Measurements from ENCODE around the gene EIF2S1.
"Not testable (repeated sequence)": the region's sequence is repeated elsewhere in the genome, so short reads cannot be mapped to it uniquely, and the experiment has no call there.

Gene EIF2S1

DNA sequence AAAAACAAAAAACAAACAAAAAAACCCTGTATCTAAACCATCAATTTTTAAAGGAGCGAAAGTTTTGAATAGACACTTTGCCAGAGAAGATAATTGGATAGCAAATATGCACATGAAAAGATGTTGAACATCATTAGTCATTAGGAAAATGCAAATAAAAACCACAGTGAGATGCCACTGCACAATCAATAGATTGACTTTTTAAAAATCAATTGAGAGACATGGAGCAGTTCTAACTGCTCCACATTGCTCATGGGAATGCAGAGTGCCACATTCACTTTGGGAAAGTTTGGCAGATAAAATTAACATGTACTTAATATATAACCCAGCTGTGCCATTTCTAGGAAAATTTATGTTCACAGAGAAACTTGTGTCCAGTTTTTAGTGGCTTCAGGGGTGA is 12.7 kb downstream of the EIF2S1 start:
- DNase-seq = no peak

DNA sequence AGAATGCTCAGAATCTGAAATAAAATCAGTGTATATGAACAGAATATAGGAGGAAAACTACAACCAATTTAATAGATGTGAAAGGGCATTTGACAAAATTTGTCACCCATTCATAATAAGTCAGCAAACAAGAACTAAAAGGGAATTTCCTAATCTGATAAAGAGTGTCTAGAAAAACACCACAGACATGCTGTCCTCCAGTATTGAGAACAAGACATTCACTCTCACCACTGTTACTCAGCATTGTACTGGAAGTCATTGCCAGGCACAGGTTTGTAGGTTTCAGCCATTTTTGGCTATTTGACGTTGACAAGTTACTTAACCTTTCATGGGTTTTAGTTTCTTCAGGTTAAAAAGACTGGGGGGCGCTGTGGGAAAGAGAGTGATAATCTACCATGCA is 13.2 kb downstream of the EIF2S1 start:
- DNase-seq = no peak

DNA sequence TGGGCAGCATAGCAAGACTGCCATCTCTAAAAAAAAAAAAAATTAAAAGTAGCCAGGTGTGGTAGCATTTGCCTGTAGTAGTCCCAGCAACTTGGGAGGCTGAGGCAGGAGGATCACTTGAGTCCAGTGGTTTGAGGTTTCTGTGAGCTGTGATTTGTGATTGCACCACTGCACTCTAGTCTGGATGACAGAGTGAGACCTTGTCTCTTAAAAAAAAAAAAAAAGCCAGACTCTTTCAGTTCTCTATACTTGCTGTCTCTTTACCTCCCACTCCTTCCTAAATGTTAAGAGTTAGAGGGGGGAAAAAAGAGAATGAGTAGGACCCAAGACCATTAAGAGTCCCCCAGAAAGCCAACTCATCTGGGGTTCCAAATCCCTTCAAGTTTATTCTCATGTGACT is 17.8 kb downstream of the EIF2S1 start:
- DNase-seq = no peak

DNA sequence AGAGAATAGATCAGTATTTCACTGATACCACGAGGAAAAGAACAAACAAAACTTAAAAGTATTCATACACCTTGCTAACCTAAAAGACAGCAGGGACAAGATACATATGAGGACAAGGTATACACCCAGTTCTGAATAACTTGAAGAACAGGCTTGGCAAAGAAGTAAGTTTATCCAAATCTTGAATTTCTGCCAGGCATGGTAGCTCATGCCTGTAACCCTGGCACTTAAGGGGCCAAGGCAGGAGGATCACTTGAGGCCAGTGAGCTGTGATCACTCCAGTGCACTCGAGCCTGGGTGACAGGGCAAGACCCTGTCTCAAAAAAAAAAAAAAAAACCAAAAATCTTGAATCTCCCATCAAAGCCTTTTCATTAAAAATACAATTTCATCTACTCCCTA is 25.0 kb downstream of the EIF2S1 start:
- no peak for DNase-seq

DNA sequence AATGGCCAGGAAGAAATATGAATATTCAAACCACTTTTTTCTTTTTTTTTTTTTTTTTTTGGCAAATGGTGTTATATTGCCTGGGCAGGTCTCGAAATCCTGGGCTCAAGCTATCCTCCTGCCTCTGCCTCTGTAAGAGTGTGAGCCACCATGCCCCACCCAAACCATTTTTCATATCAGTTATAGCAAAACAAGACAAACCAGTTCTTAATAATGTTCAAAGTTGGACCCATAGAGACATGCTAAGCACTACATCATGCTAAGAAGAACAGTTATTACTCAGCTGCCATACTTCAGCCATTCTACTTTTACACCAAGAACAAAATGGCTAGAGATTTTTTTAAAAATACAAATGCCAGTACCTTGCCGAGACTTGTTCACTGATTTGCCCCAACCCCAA is 25.5 kb downstream of the EIF2S1 start:
- no peak for DNase-seq

DNA sequence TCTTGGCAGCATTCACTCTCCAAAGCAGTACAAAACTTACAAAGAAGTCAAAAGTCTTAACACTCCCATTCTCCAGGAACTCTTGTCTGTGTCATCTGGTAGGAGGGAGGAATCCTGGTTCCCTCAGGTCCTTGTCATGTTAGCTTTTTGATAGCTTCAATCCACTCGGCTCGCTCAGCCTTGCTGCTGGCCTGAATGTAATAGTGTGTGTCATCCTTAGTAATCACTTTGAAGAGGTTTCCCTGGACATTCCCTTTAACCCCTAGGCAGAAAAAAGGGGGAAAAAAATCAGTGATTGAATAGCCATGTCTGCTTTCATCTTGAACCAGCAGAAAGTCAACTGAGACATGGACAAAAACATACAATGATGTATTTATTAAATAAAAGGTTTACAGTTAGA is 27.1 kb downstream of the EIF2S1 start:
- DNase-seq = no peak

DNA sequence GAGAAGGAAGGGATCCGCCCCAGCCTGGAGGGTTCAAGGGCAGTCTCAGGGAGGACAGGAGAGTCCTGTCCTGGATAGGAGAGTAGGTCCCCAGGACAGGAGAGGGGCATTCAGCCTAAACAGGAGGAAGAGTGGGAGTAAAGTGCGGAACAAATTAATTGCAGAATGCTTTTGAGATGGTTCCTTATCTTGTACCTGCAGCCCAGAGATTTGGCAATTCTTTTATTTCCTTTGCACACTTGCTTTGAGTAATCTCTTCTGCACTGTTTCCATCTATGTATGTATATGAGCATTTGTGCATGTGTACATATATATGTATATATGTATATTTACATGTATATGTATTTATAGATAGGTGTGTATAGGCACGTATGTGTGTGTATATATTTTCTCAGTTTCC is 29.1 kb downstream of the EIF2S1 start:
- no peak for DNase-seq

DNA sequence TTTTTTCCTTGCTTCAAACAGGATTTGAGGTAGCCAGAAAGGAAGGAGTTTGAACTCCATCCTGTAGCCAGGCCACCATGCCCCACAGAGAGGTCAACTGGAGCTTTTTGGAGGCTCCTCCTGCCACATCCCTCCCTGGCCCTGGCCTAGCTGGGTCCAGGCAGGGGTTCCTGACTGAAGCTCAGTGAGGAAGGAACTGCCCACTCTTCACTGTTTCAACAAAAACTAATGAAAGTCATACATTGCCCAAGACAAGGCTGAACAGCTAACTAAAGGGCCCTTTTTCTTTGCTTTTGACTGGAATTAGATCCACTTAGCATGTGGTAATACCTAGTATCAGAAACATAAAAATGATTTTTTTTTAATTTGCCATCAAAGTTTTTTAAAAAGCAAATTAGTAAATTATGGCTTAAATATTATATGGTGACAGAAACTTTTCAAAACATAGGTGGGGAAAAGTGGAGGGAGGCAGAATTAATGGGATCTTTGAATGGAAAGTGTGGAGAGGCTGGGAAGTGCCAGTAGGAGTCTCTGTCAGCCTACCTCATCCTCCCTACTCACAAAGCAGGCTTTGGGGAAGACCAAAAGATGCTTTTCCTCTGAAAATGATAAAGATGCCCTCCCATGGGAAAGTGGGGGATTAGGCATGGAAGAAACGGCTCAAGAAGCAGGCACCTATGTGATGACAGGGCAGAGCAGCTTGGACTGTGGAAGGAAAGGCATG is 29.8 kb downstream of the EIF2S1 start:
- no peak for DNase-seq

DNA sequence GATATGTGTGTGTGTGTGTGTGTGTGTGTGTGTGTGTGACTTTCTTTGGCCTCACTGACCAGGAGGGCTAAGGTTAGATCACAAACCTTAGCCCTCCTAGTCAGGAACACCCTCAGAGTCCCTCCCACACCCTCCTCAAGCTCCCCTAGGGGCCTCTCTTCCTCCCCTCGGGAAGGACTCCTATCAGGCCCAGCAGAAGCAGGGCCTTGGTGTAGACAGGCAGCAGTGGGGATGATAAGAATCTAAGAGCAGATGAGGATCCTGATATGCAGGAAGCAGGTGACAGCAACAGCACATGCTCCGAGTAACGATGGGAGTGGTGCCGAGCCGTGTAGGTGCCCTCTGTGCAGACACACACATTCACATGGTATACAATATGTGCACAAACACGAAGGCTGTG is 31.1 kb downstream of the EIF2S1 start:
- no peak for DNase-seq

DNA sequence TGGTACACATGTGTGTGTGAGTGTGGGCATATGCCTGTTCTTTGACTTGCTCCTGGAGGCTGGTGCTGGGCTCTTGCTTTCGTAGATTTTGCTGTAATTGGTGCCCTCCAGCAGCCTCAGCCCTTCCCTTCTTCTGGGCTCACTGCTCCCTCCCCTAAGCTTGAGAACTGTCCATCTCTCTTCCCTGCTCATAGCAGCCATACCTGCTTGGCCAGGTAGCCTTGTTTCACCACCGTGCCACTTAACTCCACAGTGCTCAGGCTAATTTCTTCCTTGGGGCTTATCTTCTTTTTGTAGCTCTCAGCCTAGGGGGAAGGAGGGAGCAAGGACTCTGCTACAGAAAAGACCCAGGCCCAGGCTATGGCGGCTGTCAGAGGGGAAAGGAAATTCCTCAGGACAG is 32.0 kb downstream of the EIF2S1 start:
- no peak for DNase-seq

DNA sequence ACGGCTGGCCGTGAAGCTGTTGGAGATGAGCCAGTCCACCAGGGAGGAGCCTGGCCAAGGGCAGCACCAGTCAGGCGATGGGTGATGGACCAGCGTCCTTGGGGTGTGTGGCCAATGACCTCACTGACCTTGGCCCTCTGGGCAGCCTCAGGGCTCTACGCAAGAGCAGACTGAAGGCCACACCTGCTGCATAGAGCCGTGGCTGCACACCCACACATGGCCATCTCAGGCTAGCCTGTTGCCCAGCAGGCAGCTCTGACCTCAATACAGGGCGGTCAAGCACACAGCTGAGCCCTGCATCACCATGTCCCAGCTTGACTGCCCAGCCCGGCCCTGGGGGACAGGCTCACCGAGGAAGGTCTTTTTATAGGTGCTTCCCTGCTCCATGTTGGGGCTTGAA is 32.7 kb downstream of the EIF2S1 start:
- no peak for DNase-seq

DNA sequence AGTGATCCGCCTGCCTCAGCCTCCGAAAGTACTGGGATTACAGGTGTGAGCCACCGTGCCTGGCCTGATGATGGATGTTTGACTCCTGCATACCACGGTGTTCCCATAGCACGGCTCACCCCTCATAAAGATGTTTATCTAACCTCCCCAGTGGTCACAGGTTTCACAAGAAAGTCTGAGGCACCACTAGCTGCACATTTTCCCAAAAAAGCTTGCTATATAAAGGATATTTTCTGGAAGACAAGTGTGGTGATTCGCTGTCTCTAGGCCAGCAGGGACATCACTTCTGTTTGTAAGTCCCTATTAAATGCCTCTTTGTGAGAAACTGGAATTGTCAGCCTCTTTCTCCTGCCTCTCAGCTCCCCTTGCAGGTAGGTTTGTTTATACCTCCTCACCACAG is 33.6 kb downstream of the EIF2S1 start:
- DNase-seq = no peak

DNA sequence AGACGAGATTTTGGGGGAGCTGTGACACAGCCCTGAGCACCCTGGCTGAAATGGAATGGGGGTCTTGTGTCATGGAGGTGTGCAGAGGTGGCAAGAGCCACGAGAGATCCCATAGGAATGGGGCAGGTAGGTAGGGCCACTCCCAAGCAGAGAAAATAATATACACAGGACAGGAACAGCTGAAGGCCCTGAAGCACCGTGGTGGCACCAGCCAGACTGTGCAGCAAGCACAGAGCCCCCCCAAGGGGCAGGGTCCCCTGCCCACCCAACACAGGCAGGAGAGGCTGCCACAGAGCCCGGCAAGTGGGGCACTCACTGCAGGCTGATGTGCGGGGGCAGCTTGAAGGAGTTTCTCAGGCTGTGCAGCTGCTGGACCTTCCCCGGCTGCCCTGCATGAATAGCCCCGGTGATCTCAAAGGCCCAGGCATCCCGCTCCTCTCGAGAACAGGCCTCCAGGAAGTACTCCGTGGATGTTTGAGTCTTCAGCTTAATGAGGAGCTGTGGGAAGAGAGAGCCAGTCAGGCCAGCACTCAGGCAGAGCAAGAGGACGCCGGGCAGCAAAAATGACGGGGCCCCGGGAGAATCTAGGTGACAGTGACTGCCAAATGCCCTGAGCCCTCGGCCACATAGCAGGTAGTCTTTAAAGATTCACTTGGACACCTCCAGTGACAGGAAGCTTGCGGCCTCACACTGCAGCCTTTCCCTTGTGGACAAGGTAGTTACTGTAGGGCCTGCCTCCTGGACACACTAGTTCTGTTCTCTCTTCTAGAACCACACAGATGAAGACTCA is 35.2 kb downstream of the EIF2S1 start:
- DNase-seq = no peak

DNA sequence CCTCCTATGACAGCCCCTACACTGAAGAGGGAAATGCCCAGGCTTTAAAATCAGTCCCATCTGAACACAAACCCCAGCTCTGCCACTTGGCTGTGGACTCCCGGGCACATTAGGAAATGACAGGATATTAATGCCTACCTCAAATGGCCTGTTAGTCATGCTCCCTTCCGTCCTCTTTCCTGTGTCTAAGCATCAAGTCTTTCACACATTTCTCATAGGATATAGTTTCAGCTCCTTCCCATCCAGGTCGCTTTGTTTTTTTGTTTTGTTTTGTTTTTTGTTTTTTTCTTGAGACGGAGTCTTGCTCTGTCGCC is 35.7 kb downstream of the EIF2S1 start:
- no peak for DNase-seq

DNA sequence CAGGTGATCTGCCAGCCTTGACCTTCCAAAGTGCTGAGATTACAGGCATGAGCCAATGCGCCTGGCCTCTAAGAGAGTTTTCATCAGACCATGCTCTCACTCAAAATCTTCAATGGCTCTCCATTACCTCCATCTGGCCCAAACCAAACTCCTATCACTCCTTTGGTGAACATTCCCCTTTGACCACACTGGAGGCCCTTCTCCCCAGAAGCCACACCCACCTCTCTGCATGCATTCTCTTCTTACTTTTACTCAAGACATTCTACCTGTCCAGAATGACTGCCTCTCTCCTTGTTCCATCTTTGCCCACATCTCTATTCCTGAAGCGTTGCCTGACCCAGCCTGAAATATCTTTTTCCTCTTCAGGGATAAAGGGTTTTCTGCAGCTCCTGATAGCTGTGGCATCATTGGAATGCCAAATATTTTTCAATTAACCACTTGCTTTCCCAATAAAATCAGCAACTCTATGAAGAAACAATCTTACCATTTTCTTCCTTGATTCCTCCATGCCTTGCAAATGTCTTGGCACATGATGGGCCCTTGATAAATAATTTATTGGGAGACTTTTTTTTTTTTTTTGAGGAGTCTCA is 36.3 kb downstream of the EIF2S1 start:
- no peak for DNase-seq

DNA sequence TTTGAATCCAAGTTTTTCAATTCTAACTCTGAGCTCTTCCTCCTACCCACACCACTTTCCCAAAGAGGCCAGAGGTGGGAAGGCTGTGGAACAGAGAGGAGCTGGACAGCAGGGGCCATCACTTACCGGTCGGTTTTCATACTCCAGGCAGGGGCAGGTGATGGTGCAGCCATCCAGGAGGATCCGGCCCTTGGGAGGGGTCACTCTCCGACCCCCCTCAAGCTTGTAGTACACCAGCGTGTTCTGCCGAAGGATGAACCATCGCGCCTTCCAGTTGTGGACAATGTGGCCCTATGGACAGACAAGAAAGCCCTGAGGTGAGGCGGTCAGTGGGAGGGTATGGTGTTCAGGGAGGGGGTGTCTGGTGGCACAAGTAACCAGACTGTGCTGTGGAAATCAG is 37.4 kb downstream of the EIF2S1 start:
- no peak for DNase-seq

DNA sequence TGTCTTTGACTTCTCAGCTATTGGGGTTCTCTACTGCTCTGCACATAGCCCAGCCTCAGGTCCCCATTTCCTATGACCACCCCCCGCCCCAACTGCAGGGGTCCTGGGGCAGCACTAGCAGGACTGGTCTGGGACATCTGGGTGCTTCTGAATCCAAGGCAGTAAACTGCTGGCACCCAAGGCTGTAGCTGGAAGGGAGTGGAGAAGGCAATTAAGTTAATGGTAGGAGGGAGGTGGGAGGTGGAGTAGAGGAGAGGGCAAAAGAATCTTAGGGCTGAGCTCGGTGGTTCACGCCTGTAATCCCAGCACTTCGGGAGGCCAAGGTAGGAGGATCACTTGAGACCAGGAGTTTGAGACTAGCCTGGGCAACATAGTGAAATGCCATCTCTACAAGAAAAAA is 40.3 kb downstream of the EIF2S1 start:
- DNase-seq = no peak

DNA sequence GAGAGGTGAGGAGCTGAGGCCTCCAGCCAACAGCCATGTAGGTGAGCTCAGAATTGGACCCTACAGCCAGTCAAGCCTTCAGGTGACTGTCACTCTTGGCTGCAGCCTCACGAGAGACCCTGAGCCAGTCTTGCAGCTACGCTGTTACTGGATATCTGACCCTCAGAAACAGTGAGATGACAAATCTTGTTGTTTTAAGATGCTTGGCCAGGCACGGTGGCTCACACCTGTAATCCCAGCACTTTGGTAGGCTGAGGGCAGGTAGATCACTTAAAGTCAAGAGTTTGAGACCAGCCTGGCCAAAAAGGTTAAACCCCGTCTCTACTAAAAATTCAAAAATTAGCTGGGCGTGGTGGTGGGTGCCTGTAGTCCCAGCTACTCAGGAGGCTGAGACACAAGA is 45.6 kb downstream of the EIF2S1 start:
- no peak for DNase-seq

DNA sequence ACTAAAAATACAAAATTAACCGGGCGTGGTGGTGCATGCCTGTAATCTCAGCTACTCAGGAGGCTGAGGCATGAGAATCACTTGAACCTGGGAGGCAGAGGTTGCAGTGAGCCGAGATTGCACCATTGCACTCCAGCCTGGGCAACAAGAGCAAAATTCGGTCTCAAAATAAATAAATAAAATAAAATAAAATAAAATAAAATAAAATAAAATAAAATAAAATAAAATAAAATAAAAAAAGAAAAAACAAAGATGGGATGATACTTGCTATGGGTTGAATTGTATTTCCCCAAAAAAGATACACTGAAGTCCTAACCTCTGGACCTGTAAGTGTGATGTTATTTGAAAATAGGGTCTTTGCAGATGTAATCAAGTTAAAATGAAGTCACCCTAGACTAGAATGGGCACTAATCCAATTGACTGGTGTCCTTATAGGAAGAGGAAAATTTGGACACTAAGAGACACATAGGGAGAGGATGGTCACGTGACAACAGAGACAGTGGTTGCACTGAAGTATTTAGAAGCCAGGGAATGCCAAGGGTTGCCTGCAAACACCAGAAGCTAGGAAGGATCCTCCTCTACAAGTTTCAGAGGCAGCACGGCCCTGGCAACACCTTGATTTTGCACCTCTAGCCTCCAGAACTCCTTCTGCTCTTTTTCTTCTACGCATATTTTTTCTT is 48.1 kb downstream of the EIF2S1 start:
- not testable (repeated sequence) for DNase-seq

DNA sequence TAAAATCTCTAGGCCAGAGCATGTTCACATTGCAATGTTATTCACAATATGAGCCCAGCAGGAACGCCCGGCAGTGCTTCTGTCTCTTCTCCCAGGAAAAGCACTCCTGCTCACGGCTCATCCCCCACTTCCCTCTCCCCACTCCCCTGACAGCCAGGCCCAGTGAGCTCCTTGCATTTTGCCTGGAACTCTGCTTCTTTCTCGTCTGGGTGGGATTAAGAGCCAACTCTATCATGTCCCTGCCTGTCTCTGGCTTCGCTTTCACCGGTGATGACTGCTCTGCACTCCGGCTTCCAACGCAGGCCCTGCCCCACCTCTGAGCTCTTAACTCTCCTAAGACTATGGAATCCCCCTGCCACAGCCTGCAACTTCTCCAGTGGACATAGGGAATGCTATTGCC is 49.3 kb downstream of the EIF2S1 start:
- no peak for DNase-seq

DNA sequence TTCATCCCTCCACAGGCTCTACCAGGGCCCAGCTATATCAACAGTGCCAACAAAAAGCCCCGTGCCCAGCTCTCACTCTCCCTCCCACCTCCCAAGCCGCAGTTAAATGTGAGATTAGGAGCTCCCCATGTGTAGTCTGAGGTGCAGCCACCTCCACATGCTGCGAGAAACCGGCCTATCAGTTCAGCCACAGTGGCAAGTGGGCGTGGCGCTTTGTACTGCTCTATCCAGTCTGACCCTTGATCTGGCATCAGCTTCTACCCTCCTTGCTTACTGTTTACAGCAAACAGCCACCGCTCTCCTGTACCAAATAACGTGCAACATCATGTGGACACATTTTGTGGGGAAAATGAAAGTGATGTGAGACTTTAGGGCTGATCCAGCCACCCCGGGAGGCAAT is 50.2 kb downstream of the EIF2S1 start:
- no peak for DNase-seq

DNA sequence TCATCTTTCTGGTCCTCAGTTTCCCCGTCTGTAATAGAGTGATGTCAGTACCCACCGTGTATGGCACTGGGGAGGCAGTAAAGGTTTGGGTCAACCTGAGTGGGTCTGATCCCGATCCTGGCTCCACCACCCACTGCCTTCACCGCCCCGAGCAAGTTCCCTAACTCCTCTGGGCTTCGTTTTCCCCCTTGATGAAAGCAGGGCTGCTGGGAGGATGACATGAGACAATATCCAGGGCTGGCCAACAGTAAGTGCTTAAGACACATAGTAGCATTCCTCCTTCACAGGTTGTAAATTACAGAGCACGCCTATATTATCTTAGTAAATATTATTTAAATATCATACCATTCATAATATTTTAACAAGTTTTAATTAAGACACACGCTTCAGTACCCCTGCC is 51.2 kb downstream of the EIF2S1 start:
- no peak for DNase-seq

DNA sequence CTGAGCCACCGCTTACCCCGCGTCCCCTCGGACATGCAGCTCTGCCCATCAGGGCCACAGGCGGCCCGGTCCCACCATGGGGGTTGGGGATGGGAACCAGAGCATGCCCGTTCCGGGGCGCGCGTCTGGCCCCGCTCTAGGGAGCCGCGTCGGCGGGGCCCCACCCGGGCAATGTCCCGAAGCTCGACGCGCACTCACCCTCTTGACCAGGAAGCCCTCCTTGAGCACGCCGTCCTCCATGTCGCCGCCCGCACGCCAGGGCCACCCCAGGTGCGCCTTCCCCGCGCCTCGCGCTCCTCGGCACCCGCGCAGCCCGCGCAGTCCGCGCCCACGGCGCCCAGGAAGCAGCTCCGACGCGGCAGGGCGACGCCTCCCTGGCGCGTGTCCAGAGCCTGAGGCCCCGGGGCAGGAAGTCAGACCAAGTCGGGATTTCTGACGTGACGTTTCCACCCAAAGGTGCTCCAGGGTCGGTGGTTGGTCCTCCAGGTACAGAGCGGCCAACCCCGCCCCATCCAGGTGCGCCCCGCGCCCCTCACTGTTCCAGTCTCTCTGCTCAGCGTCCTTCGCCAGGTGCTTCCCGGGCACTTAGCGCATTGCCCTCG is 51.8 kb downstream of the EIF2S1 start, which contains the start of gene PLEK2:
Gene PLEK2 (minus strand): TSS at position 346 of the 602 bp plus-strand sequence. CDS start 106 bp downstream, at position 240.
- DNase-seq = no peak
